Measurements from ENCODE around the gene LSR. TPM values are rescaled to one million over a fixed set of nuclear protein-coding genes. Genes with fewer than 3 reads are reported as not detected.
A peak's percentile ranks its signal among the peaks of the same experiment; 100 is the strongest.

LSR gene
- total and polyA plus RNA-seq, 2 donors (not counting 1 experiment from before 2014, with no cell fraction given) = 37.2 to 45.3 TPM

GRCh38 chr19:35249848-35250711 is 1.3 kb downstream of the LSR start:
- Histone ChIP-seq H3K79me2 (ENCODE audit: control insufficient read depth, insufficient read depth, low read length) (no peaks in the 10 kb centered on the region), H3K9ac (ENCODE audit: low read length) (no peak overlapping the region), H3K27me3 (replicated peaks in 1 of 4; ENCODE audit: control extremely low read depth in 1 of 4, control insufficient read depth in 3 of 4, insufficient read depth in 4 of 4, low read length in 3 of 4) (peaks cover 0 to 6% (median 0%) of the 10 kb centered on the region in 4 experiments), H3K4me3 (ENCODE audit: control extremely low read depth in 1 of 5, extremely low read depth in 1 of 5, insufficient read depth in 1 of 5, low read depth in 2 of 5, low read length in 4 of 5) (peak overlapping the region in 1 of 5 experiments; percentile 76), H3K4me2 (replicated peaks; ENCODE audit: low read depth, low read length, poor library complexity, severe bottlenecking) (peak overlapping the region; percentile 97), H3K9me3 (ENCODE audit: control extremely low read depth in 1 of 3, control insufficient read depth in 2 of 3, insufficient read depth in 1 of 3, low read length in 2 of 3) (peaks cover 0 to 2% (median 0%) of the 10 kb centered on the region in 3 donors), H3K27ac (ENCODE audit: low read length in 2 of 2) (peak overlapping the region in 1 of 2 donors; percentile 86), H4K20me1 (ENCODE audit: control insufficient read depth, insufficient read depth, low read length, poor library complexity, severe bottlenecking) (peaks cover 5% of the 10 kb centered on the region), H3K36me3 (replicated peaks in 1 of 2; ENCODE audit: control extremely low read depth in 1 of 2, control insufficient read depth in 1 of 2, extremely low read depth in 1 of 2, insufficient read depth in 2 of 2, low read length in 1 of 2) (peaks cover 0 to 5% of the 10 kb centered on the region in 2 experiments), H2AFZ (ENCODE audit: insufficient read depth, low read depth, low read length, poor library complexity, severe bottlenecking) (no peak overlapping the region), H3K4me1 (ENCODE audit: control insufficient read depth in 2 of 2, insufficient read depth in 2 of 2, low read length in 2 of 2) (peaks cover 13 to 30% of the 10 kb centered on the region in 2 donors)
- intact Hi-C loops (cut with micrococcal nuclease) = loop anchor here (2.0 kb wide), 2 partner anchors 43 to 95 kb away; partner anchors contain the start of gene FXYD5
- TF ChIP-seq EZH2 (IDR thresholded peaks at IDR 0.05; ENCODE audit: borderline replicate concordance, insufficient read depth, low read depth, low read length, poor library complexity, severe bottlenecking) = no peak
- TF ChIP-seq CTCF (IDR thresholded peaks at IDR 0.05) = no peak
- peaks cover 26% of the 10 kb centered on the region for H3K4me1 Mint-ChIP-seq
- ATAC-seq (ENCODE audit: low read depth) (no peak), DNase-seq (peak; percentile 50)
- CTCF ChIA-PET = interaction anchor here (0.5 to 1.7 kb wide), 6 partner anchors 10 to 218 kb away, joined by 3 to 4 read pairs (median 4); no protein-coding TSS in a partner anchor
- WGBS (ENCODE audit: insufficient coverage) = 94% methylated on average over 34 of the region's 34 CpGs
- H3K27me3 Mint-ChIP-seq = peaks cover 3% of the 10 kb centered on the region
- POLR2A ChIA-PET = interaction anchor here (1.2 to 1.3 kb wide), 2 partner anchors 45 to 98 kb away, joined by 3 read pairs; partner anchors contain the start of gene FFAR1
- no peaks in the 10 kb centered on the region for H3K9me3 Mint-ChIP-seq (ENCODE audit: insufficient read depth)
- peak overlapping the region; percentile 89 for H3K4me3 Mint-ChIP-seq
- H3K27ac Mint-ChIP-seq = peak overlapping the region; percentile 98
